Measurements from ENCODE around the gene PDLIM1.

GRCh38 chr10:95273393-95274312 is 17.1 kb downstream of the PDLIM1 start:
- TF ChIP-seq CTCF (IDR thresholded peaks at IDR 0.05) (no peak), POLR2A (IDR thresholded peaks at IDR 0.05) (no peak), EP300 (IDR thresholded peaks at IDR 0.05) (no peak)
